Neural cell (in vitro differentiated cells): ENCODE measurements around the gene ARL15. TPM values are rescaled to one million over a fixed set of nuclear protein-coding genes. Genes with fewer than 3 reads are reported as not detected.

ENCODE experiments used
- H2AFZ ChIP-seq: fragments of 200-600, 300-800 bp; sonication (generic), shearing (Covaris generic); 2 replicates; pipeline ENCODE4 v1.6.0; 2014; ENCODE audit warnings: low read depth, mild to moderate bottlenecking, antibody characterized with exemption, low read length, moderate library complexity
- H3F3A ChIP-seq: fragments of 200-600 bp; shearing (Covaris generic); 2 replicates; pipeline ENCODE4 v1.6.1; 2016; ENCODE audit warnings: mild to moderate bottlenecking, moderate library complexity, mixed read lengths, antibody characterized with exemption, low read length; ENCODE audit not compliant: insufficient read depth, poor library complexity, severe bottlenecking
- H3K27ac ChIP-seq: fragments of 200-600, 300-800 bp; sonication (generic), shearing (Covaris generic); 2 replicates; pipeline ENCODE4 v1.5.1; 2014; ENCODE audit warnings: mild to moderate bottlenecking, low read length, moderate library complexity
- H3K27me3 ChIP-seq: fragments of 300-800, 200-600 bp; sonication (generic), shearing (Covaris generic); 2 replicates; pipeline ENCODE4 v1.6.0; 2014; ENCODE audit warnings: mild to moderate bottlenecking, low read depth, low read length, moderate library complexity; ENCODE audit not compliant: insufficient read depth
- H3K36me3 ChIP-seq: fragments of 300-800, 200-600 bp; sonication (generic), shearing (Covaris generic); 2 replicates; pipeline ENCODE4 v1.5.1; 2014; ENCODE audit warnings: mild to moderate bottlenecking, antibody characterized with exemption, low read length, moderate library complexity; ENCODE audit not compliant: insufficient read depth
- H3K4me2 ChIP-seq: fragments of 300-800, 200-600 bp; sonication (generic), shearing (Covaris generic); 2 replicates; pipeline ENCODE4 v1.6.0; 2014; ENCODE audit warnings: mild to moderate bottlenecking, low read length
- H3K4me3 ChIP-seq: fragments of 300-800, 200-600 bp; sonication (generic), shearing (Covaris generic); 2 replicates; pipeline ENCODE4 v1.5.1; 2014; ENCODE audit warnings: mild to moderate bottlenecking, low read length, moderate library complexity
- H3K79me2 ChIP-seq: fragments of 200-600 bp; shearing (Covaris generic); replicated peaks from 2 replicates; pipeline ENCODE4 v1.6.0; 2014; ENCODE audit warnings: mild to moderate bottlenecking, low read length, moderate library complexity; ENCODE audit not compliant: insufficient read depth
- H3K9ac ChIP-seq: fragments of 300-800, 200-600 bp; sonication (generic), shearing (Covaris generic); 2 replicates; pipeline ENCODE4 v1.6.1; 2016; ENCODE audit warnings: mild to moderate bottlenecking, low read length, mixed read lengths
- H3K9me2 ChIP-seq: fragments of 200-600 bp; shearing (Covaris generic); 2 replicates; pipeline ENCODE4 v1.6.1; 2016; ENCODE audit warnings: mild to moderate bottlenecking, low read length, mixed read lengths; ENCODE audit not compliant: insufficient read depth
- H3K9me3 ChIP-seq: fragments of 200-600, 300-800 bp; sonication (generic), shearing (Covaris generic); 2 replicates; pipeline ENCODE4 v1.6.1; 2016; ENCODE audit warnings: mild to moderate bottlenecking, mixed run types, low read length, moderate library complexity, mixed read lengths
- H4K20me1 ChIP-seq: fragments of 200-600 bp; shearing (Covaris generic); 2 replicates; pipeline ENCODE4 v1.6.1; 2016; ENCODE audit warnings: mild to moderate bottlenecking, mixed run types; ENCODE audit not compliant: insufficient read depth
- EP300 ChIP-seq: fragments of 450-650 bp; conservative IDR thresholded peaks from 2 replicates; pipeline ENCODE4 v1.6.1; 2014; ENCODE audit warnings: antibody characterized with exemption, mild to moderate bottlenecking, moderate library complexity; ENCODE audit not compliant: poor library complexity, severe bottlenecking
- EZH2 ChIP-seq: fragments of 200-600, 300-800 bp; shearing (Covaris generic), sonication (generic); IDR thresholded peaks from 2 replicates; pipeline ENCODE4 v1.6.1; 2014; ENCODE audit warnings: antibody characterized with exemption, low read length, borderline replicate concordance, mild to moderate bottlenecking; ENCODE audit not compliant: insufficient read depth, poor library complexity, severe bottlenecking
- MXI1 ChIP-seq: fragments of 450-650 bp; conservative IDR thresholded peaks from 2 replicates; pipeline ENCODE4 v1.6.1; 2014; ENCODE audit warnings: antibody characterized with exemption, mild to moderate bottlenecking; ENCODE audit not compliant: poor library complexity, severe bottlenecking
- POLR2AphosphoS5 ChIP-seq: IDR thresholded peaks from 2 replicates; pipeline ENCODE4 v1.6.1; 2012
- RAD21 ChIP-seq: fragments of 450-650 bp; conservative IDR thresholded peaks from 2 replicates; pipeline ENCODE4 v1.6.1; 2014; ENCODE audit warnings: antibody characterized with exemption, mild to moderate bottlenecking, moderate library complexity
- SMC3 ChIP-seq: fragments of 450-650 bp; conservative IDR thresholded peaks from 2 replicates; pipeline ENCODE4 v1.6.1; 2014; ENCODE audit warnings: antibody characterized with exemption, mild to moderate bottlenecking, moderate library complexity; ENCODE audit not compliant: poor library complexity
- TAF1 ChIP-seq: IDR thresholded peaks from 2 replicates; pipeline ENCODE4 v1.6.1; 2012; ENCODE audit warnings: low read depth
- polyA plus RNA-seq: library from polyadenylated mRNA; depleted of rRNA; stranded (reverse); fragments of >200 nt; gene quantifications from 2 replicates; pipeline ENCODE4 v1.2.3, GENCODE V29; 2014
- TF ChIP-seq, protein P1 (sequence below): IDR thresholded peaks from 2 replicates; pipeline ENCODE4 v1.6.1; 2012; ENCODE audit warnings: borderline replicate concordance
- TF ChIP-seq, protein P2 (sequence below): fragments of 450-650 bp; IDR thresholded peaks from 2 replicates; pipeline ENCODE4 v1.5.1; 2014; ENCODE audit warnings: antibody characterized with exemption, mild to moderate bottlenecking, moderate library complexity; ENCODE audit not compliant: poor library complexity, severe bottlenecking

ARL15 gene
- polyA plus RNA-seq, 1 donor from 2014 or later = 51.9 TPM

DNA sequence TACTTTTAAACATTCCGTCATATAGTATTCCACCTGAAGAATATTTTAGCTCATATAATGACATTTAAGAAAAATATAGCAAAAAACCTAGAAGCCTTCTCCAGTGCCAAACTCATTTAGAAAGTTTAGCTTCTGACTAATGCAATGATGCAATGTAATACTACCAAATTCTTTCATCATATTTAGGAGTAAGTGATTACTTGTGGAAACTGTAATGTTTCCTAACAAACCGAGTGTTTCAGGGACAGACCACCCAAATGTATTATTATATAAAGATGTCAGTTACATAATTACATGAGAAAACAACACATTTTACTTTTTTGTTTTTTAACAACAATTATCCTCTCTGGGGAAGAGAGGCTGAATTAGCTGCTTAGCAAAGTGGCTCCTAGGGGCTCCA, 316.2 kb downstream of the ARL15 start:
- Histone ChIP-seq H3K9me3 (no peaks in the 10 kb centered on the region), H3F3A (no peaks in the 10 kb centered on the region), H3K9ac (no peak overlapping the region), H3K4me2 (no peak overlapping the region), H3K9me2 (no peaks in the 10 kb centered on the region), H3K27me3 (no peaks in the 10 kb centered on the region), H2AFZ (no peak overlapping the region), H3K36me3 (no peaks in the 10 kb centered on the region), H3K4me3 (no peak overlapping the region), H3K27ac (no peak overlapping the region), H4K20me1 (no peaks in the 10 kb centered on the region), H3K79me2 (no peaks in the 10 kb centered on the region)
- TF ChIP-seq TAF1 (no peak), POLR2AphosphoS5 (no peak), RAD21 (no peak), EZH2 (no peak), SMC3 (no peak), MXI1 (no peak), EP300 (no peak)
- TF ChIP-seq, protein P1, sequence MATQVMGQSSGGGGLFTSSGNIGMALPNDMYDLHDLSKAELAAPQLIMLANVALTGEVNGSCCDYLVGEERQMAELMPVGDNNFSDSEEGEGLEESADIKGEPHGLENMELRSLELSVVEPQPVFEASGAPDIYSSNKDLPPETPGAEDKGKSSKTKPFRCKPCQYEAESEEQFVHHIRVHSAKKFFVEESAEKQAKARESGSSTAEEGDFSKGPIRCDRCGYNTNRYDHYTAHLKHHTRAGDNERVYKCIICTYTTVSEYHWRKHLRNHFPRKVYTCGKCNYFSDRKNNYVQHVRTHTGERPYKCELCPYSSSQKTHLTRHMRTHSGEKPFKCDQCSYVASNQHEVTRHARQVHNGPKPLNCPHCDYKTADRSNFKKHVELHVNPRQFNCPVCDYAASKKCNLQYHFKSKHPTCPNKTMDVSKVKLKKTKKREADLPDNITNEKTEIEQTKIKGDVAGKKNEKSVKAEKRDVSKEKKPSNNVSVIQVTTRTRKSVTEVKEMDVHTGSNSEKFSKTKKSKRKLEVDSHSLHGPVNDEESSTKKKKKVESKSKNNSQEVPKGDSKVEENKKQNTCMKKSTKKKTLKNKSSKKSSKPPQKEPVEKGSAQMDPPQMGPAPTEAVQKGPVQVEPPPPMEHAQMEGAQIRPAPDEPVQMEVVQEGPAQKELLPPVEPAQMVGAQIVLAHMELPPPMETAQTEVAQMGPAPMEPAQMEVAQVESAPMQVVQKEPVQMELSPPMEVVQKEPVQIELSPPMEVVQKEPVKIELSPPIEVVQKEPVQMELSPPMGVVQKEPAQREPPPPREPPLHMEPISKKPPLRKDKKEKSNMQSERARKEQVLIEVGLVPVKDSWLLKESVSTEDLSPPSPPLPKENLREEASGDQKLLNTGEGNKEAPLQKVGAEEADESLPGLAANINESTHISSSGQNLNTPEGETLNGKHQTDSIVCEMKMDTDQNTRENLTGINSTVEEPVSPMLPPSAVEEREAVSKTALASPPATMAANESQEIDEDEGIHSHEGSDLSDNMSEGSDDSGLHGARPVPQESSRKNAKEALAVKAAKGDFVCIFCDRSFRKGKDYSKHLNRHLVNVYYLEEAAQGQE = no peak
- TF ChIP-seq, protein P2, sequence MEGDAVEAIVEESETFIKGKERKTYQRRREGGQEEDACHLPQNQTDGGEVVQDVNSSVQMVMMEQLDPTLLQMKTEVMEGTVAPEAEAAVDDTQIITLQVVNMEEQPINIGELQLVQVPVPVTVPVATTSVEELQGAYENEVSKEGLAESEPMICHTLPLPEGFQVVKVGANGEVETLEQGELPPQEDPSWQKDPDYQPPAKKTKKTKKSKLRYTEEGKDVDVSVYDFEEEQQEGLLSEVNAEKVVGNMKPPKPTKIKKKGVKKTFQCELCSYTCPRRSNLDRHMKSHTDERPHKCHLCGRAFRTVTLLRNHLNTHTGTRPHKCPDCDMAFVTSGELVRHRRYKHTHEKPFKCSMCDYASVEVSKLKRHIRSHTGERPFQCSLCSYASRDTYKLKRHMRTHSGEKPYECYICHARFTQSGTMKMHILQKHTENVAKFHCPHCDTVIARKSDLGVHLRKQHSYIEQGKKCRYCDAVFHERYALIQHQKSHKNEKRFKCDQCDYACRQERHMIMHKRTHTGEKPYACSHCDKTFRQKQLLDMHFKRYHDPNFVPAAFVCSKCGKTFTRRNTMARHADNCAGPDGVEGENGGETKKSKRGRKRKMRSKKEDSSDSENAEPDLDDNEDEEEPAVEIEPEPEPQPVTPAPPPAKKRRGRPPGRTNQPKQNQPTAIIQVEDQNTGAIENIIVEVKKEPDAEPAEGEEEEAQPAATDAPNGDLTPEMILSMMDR = no peak

GRCh38 chr5:53991942-53992341, 318.4 kb downstream of the ARL15 start:
- Histone ChIP-seq H2AFZ (no peak overlapping the region), H3K79me2 (no peaks in the 10 kb centered on the region), H4K20me1 (no peaks in the 10 kb centered on the region), H3K9me2 (no peaks in the 10 kb centered on the region), H3F3A (no peaks in the 10 kb centered on the region), H3K4me3 (no peak overlapping the region), H3K9ac (no peak overlapping the region), H3K27me3 (no peaks in the 10 kb centered on the region), H3K36me3 (no peaks in the 10 kb centered on the region), H3K27ac (no peak overlapping the region), H3K4me2 (no peak overlapping the region), H3K9me3 (no peaks in the 10 kb centered on the region)
- TF ChIP-seq, protein P2 = peak; percentile 10
- no peak for TF ChIP-seq EZH2
